GM04503 (cell line): Measurements from ENCODE around the gene EBP.
"Not testable (repeated sequence)": the region's sequence is repeated elsewhere in the genome, so short reads cannot be mapped to it uniquely, and the experiment has no call there.

Experiments used
- DNase-seq: peaks from one replicate; pipeline ENCODE4 v3.0.0-alpha.2; 2012; ENCODE audit warnings: low read depth

The EBP gene

GRCh38 chrX:48525853-48526252 is 4.2 kb downstream of the EBP start:
- DNase-seq, result not testable (repeated sequence)

- DNase-seq, result no peak
Measured at GRCh38 chrX:48530736-48531135, 9.1 kb downstream of the EBP start.

GRCh38 chrX:48531358-48531959 is 9.9 kb downstream of the EBP start:
- peak; percentile 60 for DNase-seq

GRCh38 chrX:48532161-48532560 is 10.6 kb downstream of the EBP start:
- DNase-seq, result no peak

GRCh38 chrX:48533165-48533564 is 11.6 kb downstream of the EBP start:
- no peak for DNase-seq

GRCh38 chrX:48538641-48539344 is 17.2 kb downstream of the EBP start:
- no peak for DNase-seq

- DNase-seq, result peak; percentile 74
Measured at GRCh38 chrX:48539345-48540027, 17.9 kb downstream of the EBP start, which contains the start of gene TBC1D25. TSS of gene TBC1D25 (plus strand) at chrX:48539714. CDS start at chrX:48539798, 84 bp downstream.

- no peak for DNase-seq
Measured at GRCh38 chrX:48540028-48540375, 18.4 kb downstream of the EBP start.

GRCh38 chrX:48540480-48540879 is 18.9 kb downstream of the EBP start:
- no peak for DNase-seq

GRCh38 chrX:48541140-48541814 is 19.7 kb downstream of the EBP start:
- DNase-seq, result no peak

GRCh38 chrX:48548871-48549270 is 27.3 kb downstream of the EBP start:
- no peak for DNase-seq

GRCh38 chrX:48555731-48556325 is 34.2 kb downstream of the EBP start:
- DNase-seq, result not testable (repeated sequence)

GRCh38 chrX:48558271-48558670 is 36.7 kb downstream of the EBP start:
- peak; percentile 40 for DNase-seq

- no peak for DNase-seq
Measured at GRCh38 chrX:48559636-48560035, 38.0 kb downstream of the EBP start.

GRCh38 chrX:48560056-48560455 is 38.4 kb downstream of the EBP start:
- DNase-seq, result no peak

GRCh38 chrX:48560681-48561080 is 39.1 kb downstream of the EBP start:
- no peak for DNase-seq

- DNase-seq, result peak; percentile 17
Measured at GRCh38 chrX:48569958-48570357, 48.4 kb downstream of the EBP start.

- no peak for DNase-seq
Measured at GRCh38 chrX:48573690-48574269, 52.2 kb downstream of the EBP start.

GRCh38 chrX:48574270-48575266 is 53.0 kb downstream of the EBP start, which contains the start of gene RBM3:
TSS of gene RBM3 (plus strand) at chrX:48574484. CDS start at chrX:48575181, 697 bp downstream.
- DNase-seq, result peak; percentile 70

GRCh38 chrX:48575642-48576041 is 54.0 kb downstream of the EBP start:
- no peak for DNase-seq

- DNase-seq, result no peak
Measured at GRCh38 chrX:48576108-48576507, 54.5 kb downstream of the EBP start.
